Caco-2 (cell line): ENCODE data around the gene TARBP1. TPM values are rescaled to one million over a fixed set of nuclear protein-coding genes. Genes with fewer than 3 reads are reported as not detected.

Source experiments
- BruUV-seq: library from RNA; stranded (reverse); fragments of 400-500 nt; replicated peaks from 2 replicates; lab custom pipeline; 2021; lab: Mats Ljungman, UMichigan
- CTCF ChIA-PET: fragments of 300-600 bp; sonication (Branson Sonifier 250); formaldehyde crosslinking; loops from one replicate; lab custom pipeline; 2022; ENCODE audit warnings: antibody characterized with exemption; lab: Charles Lee
- POLR2A ChIA-PET: fragments of 300-600 bp; sonication (Branson Sonifier 250); formaldehyde crosslinking; loops from one replicate; lab custom pipeline; 2022; ENCODE audit warnings: antibody characterized with exemption; lab: Charles Lee
- DNase-seq, 2 experiments: peaks; one replicate each; pipeline versions ENCODE4 v3.0.0 to v3.0.0-alpha.2; 2020 to 2022
- H3K27me3 ChIP-seq: replicated peaks from 2 replicates; pipeline ENCODE4 v1.6.0; 2011; ENCODE audit warnings: low read length; ENCODE audit not compliant: control insufficient read depth, insufficient read depth
- H3K36me3 ChIP-seq: 2 replicates; pipeline ENCODE4 v1.5.1; 2011; ENCODE audit warnings: low read length; ENCODE audit not compliant: control insufficient read depth, insufficient read depth
- H3K4me1 ChIP-seq: fragments of 250-450 bp; sonication (Bioruptor Pico); 2 replicates; pipeline ENCODE4 v1.5.1; 2020; ENCODE audit warnings: mild to moderate bottlenecking
- H3K4me3 ChIP-seq: 2 replicates; pipeline ENCODE4 v1.5.1; 2011; ENCODE audit warnings: low read depth, mild to moderate bottlenecking, control low read depth, low read length
- H3K9me3 ChIP-seq: fragments of 250-450 bp; sonication (Bioruptor Pico); 2 replicates; pipeline ENCODE4 v1.5.1; 2020; ENCODE audit warnings: mild to moderate bottlenecking, moderate library complexity
- H3K27ac Mint-ChIP-seq: one replicate; pipeline ENCODE4 v1.8.0; 2022; ENCODE audit warnings: mixed read lengths; ENCODE audit not compliant: unreplicated experiment
- H3K27me3 Mint-ChIP-seq: one replicate; pipeline ENCODE4 v1.8.0; 2022; ENCODE audit warnings: mixed read lengths; ENCODE audit not compliant: insufficient read depth, unreplicated experiment
- H3K36me3 Mint-ChIP-seq: one replicate; pipeline ENCODE4 v1.8.0; 2022; ENCODE audit warnings: mild to moderate bottlenecking, mixed read lengths; ENCODE audit not compliant: insufficient read depth, unreplicated experiment
- H3K4me1 Mint-ChIP-seq: one replicate; pipeline ENCODE4 v1.8.0; 2022; ENCODE audit warnings: low read depth, mixed read lengths; ENCODE audit not compliant: unreplicated experiment
- H3K4me3 Mint-ChIP-seq: one replicate; pipeline ENCODE4 v1.8.0; 2022; ENCODE audit warnings: mild to moderate bottlenecking, moderate library complexity, mixed read lengths; ENCODE audit not compliant: unreplicated experiment
- H3K9me3 Mint-ChIP-seq: one replicate; pipeline ENCODE4 v1.8.0; 2022; ENCODE audit warnings: mixed read lengths; ENCODE audit not compliant: unreplicated experiment
- intact Hi-C: fragments of 100-400 bp; cut with micrococcal nuclease; formaldehyde crosslinking; loops from one replicate; pipeline ENCODE4 v1.10.0; 2022; ENCODE audit not compliant: unreplicated experiment
- total RNA-seq: library from RNA; stranded (reverse); gene quantifications from 2 replicates; pipeline ENCODE4 v1.2.3, GENCODE V29; 2022
- TF ChIP-seq, protein P1 (sequence below), 2 experiments: fragments of 200-600 bp in 1 of 2; IDR thresholded peaks; 1 replicate in 1 of 2; 2 replicates in 1 of 2; pipeline versions ENCODE4 v1.5.1 to v1.8.0; 2011 to 2022; ENCODE audit warnings: antibody characterized with exemption in 1 of 2, control low read depth in 1 of 2, inconsistent platforms in 1 of 2, low read depth in 1 of 2, low read length in 1 of 2, mild to moderate bottlenecking in 1 of 2, moderate library complexity in 1 of 2; ENCODE audit not compliant: insufficient read depth in 1 of 2, severe bottlenecking in 1 of 2, unreplicated experiment in 1 of 2

The TARBP1 gene
- total RNA-seq, 1 experiment from 2014 or later, result 37.0 TPM

DNA sequence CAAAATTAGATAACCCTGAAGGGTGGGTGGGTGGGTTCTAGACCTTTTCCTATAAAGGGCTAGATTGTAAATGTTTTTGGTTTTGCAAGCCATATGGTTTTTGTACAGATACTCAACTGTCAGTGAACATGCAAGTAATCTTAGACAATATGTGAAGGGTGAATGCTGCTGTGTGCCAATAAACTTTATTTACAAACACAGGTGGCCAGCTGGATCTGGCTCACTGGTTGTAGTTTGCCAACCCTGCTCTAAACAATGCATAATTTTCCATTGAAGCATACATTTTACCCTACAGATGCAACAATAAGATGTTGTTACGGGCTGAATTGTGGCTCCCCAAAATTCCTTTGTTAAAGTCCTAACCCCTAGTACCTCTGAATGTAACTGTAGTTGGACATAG is 18.6 kb upstream of the TARBP1 start:
- Mint-ChIP-seq H3K27me3 (no peaks in the 10 kb centered on the region), H3K4me1 (peaks cover 18% of the 10 kb centered on the region), H3K27ac (no peak overlapping the region), H3K36me3 (no peaks in the 10 kb centered on the region), H3K4me3 (no peak overlapping the region), H3K9me3 (no peaks in the 10 kb centered on the region)
- H3K4me1 ChIP-seq, result peaks cover 20% of the 10 kb centered on the region
- POLR2A ChIA-PET, result no interaction called here
- no peak overlapping the region for H3K4me3 ChIP-seq
- TF ChIP-seq, protein P1, sequence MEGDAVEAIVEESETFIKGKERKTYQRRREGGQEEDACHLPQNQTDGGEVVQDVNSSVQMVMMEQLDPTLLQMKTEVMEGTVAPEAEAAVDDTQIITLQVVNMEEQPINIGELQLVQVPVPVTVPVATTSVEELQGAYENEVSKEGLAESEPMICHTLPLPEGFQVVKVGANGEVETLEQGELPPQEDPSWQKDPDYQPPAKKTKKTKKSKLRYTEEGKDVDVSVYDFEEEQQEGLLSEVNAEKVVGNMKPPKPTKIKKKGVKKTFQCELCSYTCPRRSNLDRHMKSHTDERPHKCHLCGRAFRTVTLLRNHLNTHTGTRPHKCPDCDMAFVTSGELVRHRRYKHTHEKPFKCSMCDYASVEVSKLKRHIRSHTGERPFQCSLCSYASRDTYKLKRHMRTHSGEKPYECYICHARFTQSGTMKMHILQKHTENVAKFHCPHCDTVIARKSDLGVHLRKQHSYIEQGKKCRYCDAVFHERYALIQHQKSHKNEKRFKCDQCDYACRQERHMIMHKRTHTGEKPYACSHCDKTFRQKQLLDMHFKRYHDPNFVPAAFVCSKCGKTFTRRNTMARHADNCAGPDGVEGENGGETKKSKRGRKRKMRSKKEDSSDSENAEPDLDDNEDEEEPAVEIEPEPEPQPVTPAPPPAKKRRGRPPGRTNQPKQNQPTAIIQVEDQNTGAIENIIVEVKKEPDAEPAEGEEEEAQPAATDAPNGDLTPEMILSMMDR (IDR thresholded peaks at IDR 0.05; ENCODE audit: insufficient read depth in 1 of 2, low read depth in 1 of 2, low read length in 1 of 2, severe bottlenecking in 1 of 2, unreplicated experiment in 1 of 2), result no peak
- CTCF ChIA-PET, result interaction anchor here (2.1 kb wide), 1 partner anchor 40 kb away, joined by 16 read pairs; no protein-coding TSS in a partner anchor
- no peaks in the 10 kb centered on the region for H3K9me3 ChIP-seq
- H3K27me3 ChIP-seq, result no peaks in the 10 kb centered on the region
- no TSS peak for BruUV-seq
- intact Hi-C loops, result loop anchor here (10.0 kb wide), 1 partner anchor 377 kb away; no protein-coding TSS in a partner anchor
- DNase-seq, result no peak
- H3K36me3 ChIP-seq, result no peaks in the 10 kb centered on the region

DNA sequence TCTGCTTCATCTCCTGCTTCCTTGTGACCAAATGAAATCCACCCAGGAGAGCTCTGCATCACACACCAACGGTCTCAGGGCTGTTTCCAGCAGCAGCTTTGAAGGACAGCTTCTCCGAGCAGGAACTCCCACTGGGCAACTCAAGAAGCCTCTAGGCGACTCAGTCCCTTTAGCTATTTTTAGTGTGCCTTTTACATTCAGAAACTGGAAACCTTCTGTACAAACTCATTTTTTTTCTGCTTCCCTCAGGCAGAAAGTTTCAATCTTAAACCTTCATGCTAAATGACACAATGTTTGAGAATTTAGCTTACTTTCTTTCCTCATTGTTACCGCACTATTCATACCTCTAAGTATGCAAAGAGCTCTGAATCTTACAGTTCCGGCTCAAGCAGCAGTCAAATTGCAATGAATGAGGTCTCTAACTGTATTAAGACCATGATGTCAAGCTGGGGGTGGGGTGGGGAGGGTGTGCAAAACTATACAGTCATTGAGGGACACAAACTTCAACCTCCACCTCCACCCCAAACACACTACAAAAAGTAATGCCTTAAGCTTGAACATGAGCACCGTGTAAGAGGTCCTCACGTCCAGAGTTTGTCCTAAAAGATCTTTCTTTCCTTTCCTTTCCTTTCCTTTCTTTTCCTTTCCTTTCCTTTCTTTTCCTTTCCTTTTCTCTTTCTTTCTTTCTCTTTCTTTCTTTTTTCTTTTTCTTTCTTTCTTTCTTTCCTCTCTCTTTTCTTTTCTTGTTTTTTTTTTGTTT is 16.4 kb upstream of the TARBP1 start:
- TF ChIP-seq, protein P1 (IDR thresholded peaks at IDR 0.05; ENCODE audit: insufficient read depth in 1 of 2, low read depth in 1 of 2, low read length in 1 of 2, severe bottlenecking in 1 of 2, unreplicated experiment in 1 of 2), result no peak

DNA sequence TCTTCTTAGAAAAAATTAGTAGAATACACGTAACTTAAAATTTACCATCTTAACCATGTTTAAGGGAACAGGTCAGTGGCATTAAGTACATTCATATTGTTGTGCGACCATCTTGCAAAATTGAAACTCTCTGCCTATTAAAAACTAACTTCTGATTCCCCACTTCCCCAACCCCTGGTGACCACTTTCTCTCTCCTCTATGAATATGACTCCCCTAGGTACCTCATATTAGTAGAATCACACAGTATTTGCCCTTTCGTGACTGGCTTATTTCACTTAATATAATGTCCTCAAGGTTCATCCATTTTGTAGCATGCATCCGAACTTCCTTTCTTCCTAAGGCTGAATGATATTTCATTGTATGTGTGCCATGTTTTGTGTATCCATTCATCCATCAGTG is 15.1 kb upstream of the TARBP1 start:
- Mint-ChIP-seq H3K9me3 (no peaks in the 10 kb centered on the region), H3K36me3 (peaks cover 8% of the 10 kb centered on the region), H3K4me1 (peaks cover 16% of the 10 kb centered on the region), H3K27ac (no peak overlapping the region), H3K27me3 (no peaks in the 10 kb centered on the region), H3K4me3 (no peak overlapping the region)
- TF ChIP-seq, protein P1 (IDR thresholded peaks at IDR 0.05; ENCODE audit: insufficient read depth in 1 of 2, low read depth in 1 of 2, low read length in 1 of 2, severe bottlenecking in 1 of 2, unreplicated experiment in 1 of 2), result no peak
- H3K4me1 ChIP-seq, result peaks cover 31% of the 10 kb centered on the region
- H3K36me3 ChIP-seq, result no peaks in the 10 kb centered on the region
- no TSS peak for BruUV-seq
- H3K9me3 ChIP-seq, result no peaks in the 10 kb centered on the region
- POLR2A ChIA-PET, result no interaction called here
- no peak overlapping the region for H3K4me3 ChIP-seq
- H3K27me3 ChIP-seq, result no peaks in the 10 kb centered on the region
- no peak for DNase-seq
- CTCF ChIA-PET, result no interaction called here
- intact Hi-C loops, result loop anchor here (10.0 kb wide), 1 partner anchor 381 kb away; no protein-coding TSS in a partner anchor

More for the DNA sequence above, 16.4 kb upstream of the TARBP1 start:
- CTCF ChIA-PET, result interaction anchor here (0.6 to 1.2 kb wide), 5 partner anchors 11 to 259 kb away, joined by 3 to 6 read pairs (median 3); no protein-coding TSS in a partner anchor
- no peaks in the 10 kb centered on the region for H3K36me3 ChIP-seq
- Mint-ChIP-seq H3K27me3 (no peaks in the 10 kb centered on the region), H3K9me3 (no peaks in the 10 kb centered on the region), H3K27ac (no peak overlapping the region), H3K36me3 (peaks cover 8% of the 10 kb centered on the region), H3K4me3 (no peak overlapping the region), H3K4me1 (peaks cover 21% of the 10 kb centered on the region)
- BruUV-seq, result no TSS peak
- intact Hi-C loops, result loop anchor here (10.0 kb wide), 1 partner anchor 379 kb away; no protein-coding TSS in a partner anchor
- no peak for DNase-seq
- POLR2A ChIA-PET, result interaction anchor here (0.7 kb wide), 1 partner anchor 229 kb away, joined by 4 read pairs; no protein-coding TSS in a partner anchor
- H3K4me1 ChIP-seq, result peaks cover 38% of the 10 kb centered on the region
- H3K4me3 ChIP-seq, result no peak overlapping the region
- no peaks in the 10 kb centered on the region for H3K27me3 ChIP-seq
- no peaks in the 10 kb centered on the region for H3K9me3 ChIP-seq
